HepG2 (cell line): Measurements from ENCODE around the gene KRT6C. TPM values are rescaled to one million over a fixed set of nuclear protein-coding genes. Genes with fewer than 3 reads are reported as not detected.

Experiments used
- ATAC-seq: fragments of 200-7000 bp; cut with Tn5 transposase; 3 replicates; pipeline ENCODE4 v1.9.1; 2020; ENCODE audit warnings: mild to moderate bottlenecking, moderate library complexity
- Bru-seq: library from RNA; stranded (reverse); fragments of 400-500 nt; gene quantifications from one replicate; lab custom pipeline; 2021; lab: Mats Ljungman, UMichigan
- BruChase-seq, 2 experiments: library from RNA; stranded (reverse); fragments of 400-500 nt; gene quantifications; one replicate each; lab custom pipeline; 2021; lab: Mats Ljungman, UMichigan
- BruUV-seq: library from RNA; stranded (reverse); fragments of 400-500 nt; replicated peaks from 2 replicates; lab custom pipeline; 2021; lab: Mats Ljungman, UMichigan
- CTCF ChIA-PET: fragments of 300-600 bp; formaldehyde crosslinking; extraction: SDS; loops from one replicate; lab custom pipeline; 2021; ENCODE audit warnings: low total read pairs, inconsistent platforms, low intra/inter-chr PET ratio; lab: Yijun Ruan, JAX
- POLR2A ChIA-PET: fragments of 350-600 bp; sonication (Branson Sonifier 250); formaldehyde crosslinking; loops from one replicate; lab custom pipeline; 2020; ENCODE audit warnings: antibody characterized with exemption, inconsistent platforms; lab: Yijun Ruan, JAX
- DNase-seq: peaks from one replicate; pipeline ENCODE4 v3.0.0-alpha.2; 2015; ENCODE audit warnings: low spot score
- FAIRE-seq: peaks from 3 replicates; lab custom pipeline; 2011; peaks lifted over from hg19 to GRCh38; lab: Jason Lieb, UNC
- H2AFZ ChIP-seq: one replicate; pipeline ENCODE4 v1.6.1; 2011; ENCODE audit warnings: low read length, inconsistent platforms
- H3K27ac ChIP-seq: fragments of 300-600 bp; 3 replicates; pipeline ENCODE4 v1.8.0; 2011; ENCODE audit warnings: mixed run types, mild to moderate bottlenecking, mixed read lengths, low read length, inconsistent platforms; ENCODE audit not compliant: insufficient read depth; ENCODE audit errors: extremely low read length
- H3K27me3 ChIP-seq, 2 experiments: fragments of 200-600 bp in 1 of 2; 2 replicates in 1 of 2; 3 replicates in 1 of 2; pipeline versions ENCODE4 v1.6.0 to v1.8.0; 2011; ENCODE audit warnings: low read length in 2 of 2, mild to moderate bottlenecking in 2 of 2, moderate library complexity in 2 of 2, inconsistent platforms in 1 of 2; ENCODE audit not compliant: insufficient read depth in 2 of 2, control insufficient read depth in 1 of 2
- H3K36me3 ChIP-seq, 2 experiments: fragments of 200-600 bp in 1 of 2; replicated peaks in 1 of 2; 2 replicates in 1 of 2; 3 replicates in 1 of 2; pipeline versions ENCODE4 v1.5.1 to v1.8.0; 2011; ENCODE audit warnings: low read length in 2 of 2, inconsistent platforms in 1 of 2; ENCODE audit not compliant: insufficient read depth in 2 of 2, control insufficient read depth in 1 of 2
- H3K4me1 ChIP-seq: 2 replicates; pipeline ENCODE4 v1.5.1; 2012; ENCODE audit warnings: low read length, inconsistent platforms; ENCODE audit not compliant: insufficient read depth
- H3K4me2 ChIP-seq: 2 replicates; pipeline ENCODE4 v1.6.0; 2011; ENCODE audit warnings: low read depth, low read length, inconsistent platforms
- H3K4me3 ChIP-seq, 3 experiments: fragments of 200-600 bp in 1 of 3; sonication (generic), shearing (Covaris generic) in 1 of 3; replicated peaks in 1 of 3; 2 replicates each; pipeline ENCODE4 v1.5.1; 2011 to 2016; ENCODE audit warnings: low read length in 3 of 3, inconsistent platforms in 2 of 3, low read depth in 2 of 3, mild to moderate bottlenecking in 2 of 3, control low read depth in 1 of 3, mixed read lengths in 1 of 3; ENCODE audit not compliant: insufficient read depth in 1 of 3
- H3K79me2 ChIP-seq: one replicate; pipeline ENCODE4 v1.6.1; 2011; ENCODE audit warnings: low read length, inconsistent platforms; ENCODE audit not compliant: insufficient read depth
- H3K9ac ChIP-seq: 2 replicates; pipeline ENCODE4 v1.6.0; 2011; ENCODE audit warnings: mild to moderate bottlenecking, low read depth, low read length, inconsistent platforms; ENCODE audit not compliant: insufficient read depth
- H3K9me3 ChIP-seq: 2 replicates; pipeline ENCODE4 v1.5.1; 2012; ENCODE audit warnings: mild to moderate bottlenecking, low read length
- H4K20me1 ChIP-seq: 2 replicates; pipeline ENCODE4 v1.6.0; 2011; ENCODE audit warnings: inconsistent platforms, mild to moderate bottlenecking, low read length, moderate library complexity; ENCODE audit not compliant: insufficient read depth
- GZF1 ChIP-seq: sonication (generic); formaldehyde crosslinking; IDR thresholded peaks from 2 replicates; pipeline ENCODE4 v1.5.1; 2020; ENCODE audit warnings: mild to moderate bottlenecking, missing genetic modification reagents
- MAFF ChIP-seq: IDR thresholded peaks from 2 replicates; pipeline ENCODE4 v1.6.1; 2011; ENCODE audit warnings: low read depth, low read length, improper control_type of control experiment
- MAFK ChIP-seq, 2 experiments: IDR thresholded peaks in 1 of 2; conservative IDR thresholded peaks in 1 of 2; 2 replicates each; pipeline ENCODE4 v1.6.1; 2011; ENCODE audit warnings: improper control_type of control experiment in 2 of 2, low read length in 2 of 2
- TFE3 ChIP-seq: IDR thresholded peaks from 2 replicates; pipeline ENCODE4 v1.6.1; 2016
- ZNF850 ChIP-seq: sonication (generic); formaldehyde crosslinking; conservative IDR thresholded peaks from 2 replicates; pipeline ENCODE4 v1.9.0; 2021; ENCODE audit warnings: mild to moderate bottlenecking, missing genetic modification reagents
- WGBS: methylation state at CpG from one replicate; pipeline ENCODE4 v1.1.6; 2017; ENCODE audit warnings: low lambda C conversion rate; 5-methylcytosine and 5-hydroxymethylcytosine counted together
- in situ Hi-C: cut with HindIII; loops from 2 replicates; pipeline ENCODE4 v1.10.0; 2017; ENCODE audit warnings: low pct_unique_long_range_greater_than_20kb; ENCODE audit not compliant: extremely low pct_ligation_motif_present
- intact Hi-C: fragments of 100-400 bp; cut with micrococcal nuclease; formaldehyde crosslinking; loops from one replicate; pipeline ENCODE4 v1.10.0; 2022; ENCODE audit not compliant: unreplicated experiment
- long read RNA-seq, 2 experiments: library from RNA in 1 of 2; library from polyadenylated mRNA in 1 of 2; stranded (forward) in 1 of 2; unstranded in 1 of 2; transcript quantifications; one replicate each; pipeline ENCODE4 v2.0.0, GENCODE V29; 2019 to 2022
- polyA minus RNA-seq, 3 experiments: library from RNA; depleted of rRNA, polyadenylated mRNA; stranded (reverse); fragments of >200 nt; gene quantifications; 2 replicates each; pipeline ENCODE4 v1.2.3, GENCODE V29; 2011; ENCODE audit warnings: low replicate concordance in 1 of 3
- polyA plus RNA-seq, 8 experiments: library from polyadenylated mRNA; depleted of rRNA in 3 of 8; stranded (reverse) in 7 of 8; unstranded in 1 of 8; fragments of >200 nt; fragmentation: Illumina TruSeq in 4 of 8; extraction: Trizol in 4 of 8; gene quantifications; 2 replicates each; pipeline versions ENCODE4 v1.2.1 to v1.2.3, GENCODE V29; 2011 to 2016; ENCODE audit warnings: low read depth in 4 of 8, missing spikeins in 1 of 8, mixed read lengths in 1 of 8; ENCODE audit not compliant: insufficient read depth in 1 of 8
- total RNA-seq, 5 experiments: library from RNA; depleted of rRNA; stranded (reverse); fragments of >200 nt; fragmentation: Illumina TruSeq; extraction: Trizol; gene quantifications; 2 replicates each; pipeline ENCODE4 v1.2.3, GENCODE V29; 2016; ENCODE audit warnings: low read depth in 1 of 5

KRT6C gene
- total RNA-seq (2016; rRNA removed; fragmentation: Illumina TruSeq; extraction: Trizol) (not detected in 2 replicates), polyA plus RNA-seq (2011; rRNA removed) (0.03 TPM in 1 of 2 replicates, not detected in the other), polyA minus RNA-seq (2011; rRNA and poly(A)+ RNA removed; ENCODE audit: low replicate concordance) (0.40 TPM in 1 of 2 replicates, not detected in the other), Bru-seq, nascent RNA (not detected), BruChase-seq, experiment 1, labeled RNA remaining after a 6-hour chase (not detected), BruChase-seq, experiment 2, labeled RNA remaining after a 2-hour chase (not detected)
- not detected in 2 replicates for total RNA-seq (2016; cell fraction: cytosol; rRNA removed; fragmentation: Illumina TruSeq; extraction: Trizol; ENCODE audit: low read depth)
- total RNA-seq (2016; cell fraction: insoluble cytoplasmic fraction; rRNA removed; fragmentation: Illumina TruSeq; extraction: Trizol): not detected in 2 replicates
- not detected in 2 replicates for total RNA-seq (2016; cell fraction: membrane; rRNA removed; fragmentation: Illumina TruSeq; extraction: Trizol)
- total RNA-seq (2016; cell fraction: nucleus; rRNA removed; fragmentation: Illumina TruSeq; extraction: Trizol): not detected in 2 replicates
- not detected in 2 replicates for polyA plus RNA-seq (2011; cell fraction: cytosol; rRNA removed)
- polyA plus RNA-seq (2011; cell fraction: nucleus; rRNA removed): not detected in 2 replicates
- polyA plus RNA-seq (2012): not detected in 2 replicates
- 0.06 and 0.12 TPM in 2 replicates for polyA plus RNA-seq (2016; cell fraction: cytosol; fragmentation: Illumina TruSeq; extraction: Trizol; ENCODE audit: low read depth)
- 0.10 TPM in 1 of 2 replicates, not detected in the other for polyA plus RNA-seq (2016; cell fraction: insoluble cytoplasmic fraction; fragmentation: Illumina TruSeq; extraction: Trizol; ENCODE audit: low read depth)
- 0.15 TPM in 1 of 2 replicates, not detected in the other for polyA plus RNA-seq (2016; cell fraction: membrane; fragmentation: Illumina TruSeq; extraction: Trizol; ENCODE audit: low read depth)
- 0.20 TPM in 1 of 2 replicates, not detected in the other for polyA plus RNA-seq (2016; cell fraction: nucleus; fragmentation: Illumina TruSeq; extraction: Trizol; ENCODE audit: insufficient read depth, low read depth)
- not detected in 2 replicates for polyA minus RNA-seq (2011; cell fraction: cytosol; rRNA and poly(A)+ RNA removed)
- not detected in 2 replicates for polyA minus RNA-seq (2011; cell fraction: nucleus; rRNA and poly(A)+ RNA removed)
- long read RNA-seq, experiment 1: 0 reads
- long read RNA-seq, experiment 2: 0 reads

- no peaks in the 10 kb centered on the region for H3K9me3 ChIP-seq
Observed at GRCh38 chr12:52473768-52474167, at the start of gene KRT6C. Gene KRT6C (minus strand): TSS chr12:52473805. CDS start chr12:52473737, 68 bp downstream.

More at GRCh38 chr12:52473768-52474167, at the start of gene KRT6C:
- DNase-seq: no peak
- no peak for FAIRE-seq
- H3K27ac ChIP-seq: no peak within 1 kb of the TSS
- 8% methylated on average over 4 of the region's 4 CpGs for WGBS
- H3K4me1 ChIP-seq: peaks cover 9% of the 10 kb centered on the region
- no peaks in the 10 kb centered on the region for H3K79me2 ChIP-seq
- ChIA-PET CTCF (no interaction called here), POLR2A (no interaction called here)
- no peaks in the 10 kb centered on the region for H4K20me1 ChIP-seq
- intact Hi-C loops (no loop called here), in situ Hi-C loops (no loop called here)
- H3K27me3 ChIP-seq: no peaks in the 10 kb centered on the region; a peak in 1 of 5 replicates
- no TSS peak for BruUV-seq
- H2AFZ ChIP-seq: no peak within 1 kb of the TSS
- no peak for ATAC-seq
- H3K4me2 ChIP-seq: no peak within 1 kb of the TSS
- no peaks in the 10 kb centered on the region for H3K36me3 ChIP-seq
- peak; percentile 92 to 96 for TF ChIP-seq MAFK (conservative IDR thresholded peaks at IDR 0.05 in 1 of 2, IDR thresholded peaks at IDR 0.05 in 1 of 2; ENCODE audit: low read length in 2 of 2)
- no peak for TF ChIP-seq TFE3 (CRISPR knock-in tag)
- TF ChIP-seq GZF1: no peak
- TF ChIP-seq ZNF850 (CRISPR knock-in tag): no peak
- peak; percentile 95 for TF ChIP-seq MAFF
- no peak within 1 kb of the TSS for H3K4me3 ChIP-seq
- H3K9ac ChIP-seq: no peak within 1 kb of the TSS
